Thyroid gland (tissue), 4 donors: ENCODE measurements around the gene PIGU. TPM values are rescaled to one million over a fixed set of nuclear protein-coding genes. Genes with fewer than 3 reads are reported as not detected.
"Not testable (repeated sequence)": the region's sequence is repeated elsewhere in the genome, so short reads cannot be mapped to it uniquely, and the experiment has no call there.

Experiments used
- DNase-seq, 2 donors: peaks; one replicate each; pipeline ENCODE4 v3.0.0-alpha.2; 2019
- H3K27ac ChIP-seq, 3 donors: fragments of 200-600 bp; sonication (generic); 1 replicate in 2 of 3; 2 replicates in 1 of 3; pipeline ENCODE4 v1.5.1; 2016 to 2019; ENCODE audit warnings: mild to moderate bottlenecking in 1 of 3, moderate library complexity in 1 of 3
- H3K27me3 ChIP-seq: fragments of 200-600 bp; sonication (generic); one replicate; pipeline ENCODE4 v1.5.1; 2019
- H3K36me3 ChIP-seq, 2 donors: fragments of 200-600 bp; sonication (generic); one replicate each; pipeline ENCODE4 v1.5.1; 2016 to 2019
- H3K4me1 ChIP-seq, 2 donors: fragments of 200-600 bp; sonication (generic); one replicate each; pipeline ENCODE4 v1.5.1; 2017 to 2019
- H3K4me3 ChIP-seq, 3 donors: fragments of 200-600 bp; sonication (generic); replicated peaks in 1 of 3; 1 replicate in 2 of 3; 2 replicates in 1 of 3; pipeline ENCODE4 v1.5.1; 2016; ENCODE audit warnings: mild to moderate bottlenecking in 1 of 3
- H3K9me3 ChIP-seq: fragments of 200-600 bp; sonication (generic); one replicate; pipeline ENCODE4 v1.5.1; 2017
- CTCF ChIP-seq, 6 experiments: fragments of 200-600 bp in 3 of 6; fragments of 450-650 bp in 3 of 6; sonication (generic) in 3 of 6; IDR thresholded peaks; one replicate each; pipeline ENCODE4 v1.5.1; 2016 to 2019; ENCODE audit warnings: antibody characterized with exemption in 6 of 6, mild to moderate bottlenecking in 2 of 6, inconsistent platforms in 1 of 6, moderate library complexity in 1 of 6
- POLR2A ChIP-seq, 2 donors: fragments of 450-650 bp; IDR thresholded peaks; one replicate each; pipeline ENCODE4 v1.6.1; 2017; ENCODE audit warnings: antibody characterized with exemption in 2 of 2, mild to moderate bottlenecking in 2 of 2, moderate library complexity in 1 of 2
- WGBS, 2 donors: methylation state at CpG; one replicate each; pipeline ENCODE4 v1.1.5; 2017; 5-methylcytosine and 5-hydroxymethylcytosine counted together
- intact Hi-C: fragments of 100-400 bp; cut with DNase I; formaldehyde crosslinking; loops from one replicate; pipeline ENCODE4 v1.15.1; 2023
- total RNA-seq, 4 donors: library from RNA; depleted of rRNA; stranded (reverse); fragments of >200 nt; gene quantifications; one replicate each; pipeline ENCODE4 v1.2.3, GENCODE V29; 2016

PIGU gene
- total RNA-seq, 4 donors from 2014 or later: 12.1 to 25.8 (median 18.0) TPM

DNA sequence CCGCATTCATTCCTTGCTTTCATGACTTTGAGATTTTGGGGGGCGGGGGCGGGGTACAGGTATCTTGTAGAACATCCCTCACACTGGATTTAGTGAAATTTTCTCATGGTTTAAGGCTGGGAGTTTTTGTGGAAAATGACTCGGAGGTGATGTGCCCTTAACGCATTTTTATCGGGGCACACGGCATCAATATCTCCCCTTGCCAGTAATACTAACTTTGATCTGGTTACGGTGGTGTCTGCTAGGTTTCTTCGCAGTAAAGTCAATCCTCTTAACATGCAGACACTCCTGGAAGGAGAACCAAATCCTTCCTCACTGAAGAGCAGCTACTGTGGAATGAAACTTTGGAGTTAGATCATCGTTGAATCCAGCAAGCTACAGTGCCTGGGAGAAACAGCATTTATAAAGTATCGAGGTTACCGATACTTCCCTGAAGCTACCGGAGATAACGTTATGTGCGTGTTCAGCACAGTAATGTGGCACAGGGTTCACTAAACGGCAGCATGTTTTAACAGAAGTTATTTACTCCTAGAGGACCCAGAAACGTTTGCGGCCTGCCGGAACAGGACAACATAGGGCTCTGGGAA, 161.9 kb downstream of the PIGU start:
- intact Hi-C loops: no loop called here
- Histone ChIP-seq H3K4me3 (peak overlapping the region in 2 of 3 donors; percentile 55 to 75), H3K27me3 (no peaks in the 10 kb centered on the region), H3K9me3 (no peaks in the 10 kb centered on the region), H3K4me1 (peaks cover 31 to 57% of the 10 kb centered on the region in 2 donors), H3K27ac (peak overlapping the region; percentile 83 to 99 (median 95)), H3K36me3 (no peaks in the 10 kb centered on the region)
- no peak for DNase-seq
- TF ChIP-seq CTCF (IDR thresholded peaks at IDR 0.05) (no peak), POLR2A (IDR thresholded peaks at IDR 0.05) (no peak)
- 21 to 26% methylated on average over 19 of the region's 19 CpGs for WGBS, 2 donors

GRCh38 chr20:34514034-34514433, 162.9 kb downstream of the PIGU start:
- H3K27me3 ChIP-seq, H3K4me3 ChIP-seq, H3K36me3 ChIP-seq, DNase-seq, H3K9me3 ChIP-seq, intact Hi-C loops: not testable (repeated sequence)
- Histone ChIP-seq H3K27ac (peak overlapping the region in 1 of 3 donors; percentile 95), H3K4me1 (peaks cover 31 to 52% of the 10 kb centered on the region in 2 donors)
- WGBS, 2 donors: 90 to 95% methylated on average over 17 of the region's 17 CpGs

DNA sequence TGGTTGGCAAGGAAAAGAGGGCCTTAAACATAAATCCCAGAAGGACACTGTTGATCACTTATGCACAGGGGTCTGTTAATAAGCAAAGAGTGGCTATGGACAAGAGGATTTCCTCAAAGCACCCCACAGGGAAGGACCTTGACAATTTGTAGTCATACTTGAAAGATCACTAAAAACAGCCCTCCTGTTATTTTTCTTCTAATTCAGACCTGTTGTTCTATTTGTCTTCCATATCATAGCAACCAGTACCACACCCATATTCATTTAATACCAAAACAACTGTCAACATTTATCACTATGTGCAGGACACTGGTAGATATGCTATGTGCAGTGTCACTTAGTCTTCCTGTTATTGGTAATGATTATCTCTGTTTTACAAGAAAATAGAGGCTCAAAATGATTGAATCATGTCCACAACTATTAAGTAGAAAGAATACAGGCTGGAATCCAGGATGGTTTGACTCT, 163.9 kb downstream of the PIGU start:
- Histone ChIP-seq H3K9me3 (no peaks in the 10 kb centered on the region), H3K27ac (peak overlapping the region; percentile 60 to 83 (median 80))
- intact Hi-C loops: no loop called here

GRCh38 chr20:34512266-34512954, 164.5 kb downstream of the PIGU start:
- peak overlapping the region; percentile 60 to 83 (median 80) for H3K27ac ChIP-seq
- DNase-seq: peak; percentile 42 to 49
- intact Hi-C loops: no loop called here
- peaks cover 5 to 6% of the 10 kb centered on the region in 2 donors for H3K36me3 ChIP-seq
- no peaks in the 10 kb centered on the region for H3K9me3 ChIP-seq
- WGBS, 2 donors: 63 to 70% methylated on average over 4 of the region's 4 CpGs
- H3K4me3 ChIP-seq: no peak overlapping the region
- peaks cover 31 to 38% of the 10 kb centered on the region in 2 donors for H3K4me1 ChIP-seq
- no peaks in the 10 kb centered on the region for H3K27me3 ChIP-seq
- TF ChIP-seq CTCF (IDR thresholded peaks at IDR 0.05) (no peak), POLR2A (IDR thresholded peaks at IDR 0.05) (peak in 1 of 2 donors; percentile 19)

More for the DNA sequence above, 163.9 kb downstream of the PIGU start:
- H3K36me3 ChIP-seq: peaks cover 0 to under 1% of the 10 kb centered on the region in 2 donors
- DNase-seq: no peak
- H3K4me1 ChIP-seq: peaks cover 31 to 42% of the 10 kb centered on the region in 2 donors
- H3K4me3 ChIP-seq: no peak overlapping the region
- TF ChIP-seq CTCF (IDR thresholded peaks at IDR 0.05) (no peak), POLR2A (IDR thresholded peaks at IDR 0.05) (no peak)
- H3K27me3 ChIP-seq: no peaks in the 10 kb centered on the region

- TF ChIP-seq POLR2A (IDR thresholded peaks at IDR 0.05) (no peak), CTCF (IDR thresholded peaks at IDR 0.05) (no peak)
- H3K9me3 ChIP-seq: no peaks in the 10 kb centered on the region
- intact Hi-C loops: no loop called here
- no peak overlapping the region for H3K4me3 ChIP-seq
- peak overlapping the region; percentile 60 to 83 (median 80) for H3K27ac ChIP-seq
- DNase-seq: no peak
- H3K27me3 ChIP-seq: no peaks in the 10 kb centered on the region
- H3K36me3 ChIP-seq: peaks cover 5 to 7% of the 10 kb centered on the region in 2 donors
- WGBS, 2 donors: 76 to 87% methylated on average over 3 of the region's 3 CpGs
- H3K4me1 ChIP-seq: peaks cover 26 to 38% of the 10 kb centered on the region in 2 donors
These were observed 165.0 kb downstream of the PIGU start for GRCh38 chr20:34511891-34512265.
